ENCODE results near the gene WDR91. TPM values are rescaled to one million over a fixed set of nuclear protein-coding genes. Genes with fewer than 3 reads are reported as not detected.
"Not testable (repeated sequence)": the region's sequence is repeated elsewhere in the genome, so short reads cannot be mapped to it uniquely, and the experiment has no call there.

Gene WDR91
- total RNA-seq, 4 donors from 2014 or later, result 18.7 to 37.1 (median 30.0) TPM

GRCh38 chr7:135217645-135218509 lies 6.6 kb upstream of the WDR91 start:
- peaks cover 4% of the 10 kb centered on the region for H3K27me3 ChIP-seq
- WGBS, 2 donors (ENCODE audit: low coverage in 1 of 2), result 92 to 97% methylated on average over 4 to 5 of the region's 5 CpGs
- no peak overlapping the region for H3K4me3 ChIP-seq
- no peaks in the 10 kb centered on the region for H3K4me1 ChIP-seq
- no peaks in the 10 kb centered on the region for H3K36me3 ChIP-seq
- no peaks in the 10 kb centered on the region for H3K9me3 ChIP-seq
- H3K27ac ChIP-seq, result no peak overlapping the region
- TF ChIP-seq EP300 (IDR thresholded peaks at IDR 0.05) (no peak), CTCF (IDR thresholded peaks at IDR 0.05) (no peak), POLR2AphosphoS5 (IDR thresholded peaks at IDR 0.05) (no peak), POLR2A (IDR thresholded peaks at IDR 0.05) (no peak)
- no peak for ATAC-seq

- ATAC-seq, result no peak
- 61 to 70% methylated on average over 3 of the region's 3 CpGs for WGBS, 2 donors (ENCODE audit: low coverage in 1 of 2)
- Histone ChIP-seq H3K27me3 (peaks cover 4% of the 10 kb centered on the region), H3K4me3 (no peak overlapping the region), H3K4me1 (peaks cover 0 to 2% (median 0%) of the 10 kb centered on the region in 3 donors), H3K36me3 (no peaks in the 10 kb centered on the region), H3K27ac (no peak overlapping the region), H3K9me3 (no peaks in the 10 kb centered on the region)
- TF ChIP-seq POLR2A (IDR thresholded peaks at IDR 0.05) (no peak), CTCF (IDR thresholded peaks at IDR 0.05) (no peak), EP300 (IDR thresholded peaks at IDR 0.05) (no peak), POLR2AphosphoS5 (IDR thresholded peaks at IDR 0.05) (no peak)
Measured at GRCh38 chr7:135215698-135216097, 4.4 kb upstream of the WDR91 start.

GRCh38 chr7:135215180-135215579 lies 3.9 kb upstream of the WDR91 start:
- Histone ChIP-seq H3K4me1 (peaks cover 0 to 7% (median 5%) of the 10 kb centered on the region in 3 donors), H3K27me3 (peaks cover 4% of the 10 kb centered on the region), H3K4me3 (no peak overlapping the region), H3K27ac (no peak overlapping the region), H3K9me3 (no peaks in the 10 kb centered on the region), H3K36me3 (no peaks in the 10 kb centered on the region)
- TF ChIP-seq POLR2AphosphoS5 (IDR thresholded peaks at IDR 0.05), result no peak
- ATAC-seq, result no peak
- WGBS, 2 donors (ENCODE audit: low coverage in 1 of 2), result 88 to 92% methylated on average over 3 to 4 of the region's 4 CpGs

GRCh38 chr7:135213831-135214230 lies 2.5 kb upstream of the WDR91 start:
- Histone ChIP-seq H3K4me1 (peaks cover 0 to 21% (median 9%) of the 10 kb centered on the region in 3 donors), H3K36me3 (no peaks in the 10 kb centered on the region), H3K9me3 (no peaks in the 10 kb centered on the region), H3K27me3 (peaks cover 4% of the 10 kb centered on the region), H3K4me3 (no peak overlapping the region), H3K27ac (no peak overlapping the region)
- no peak for ATAC-seq
- TF ChIP-seq POLR2AphosphoS5 (IDR thresholded peaks at IDR 0.05), result no peak
- no peak for TF ChIP-seq EP300 (IDR thresholded peaks at IDR 0.05)
- TF ChIP-seq POLR2A (IDR thresholded peaks at IDR 0.05), result no peak
- TF ChIP-seq CTCF (IDR thresholded peaks at IDR 0.05), result no peak
- WGBS, 2 donors (ENCODE audit: low coverage in 1 of 2), result 67 to 92% methylated on average over 1 to 2 of the region's 2 CpGs

GRCh38 chr7:135211946-135212685 lies 790 bp upstream of the WDR91 start:
- H3K4me1 ChIP-seq, result peaks cover 0 to 36% (median 9%) of the 10 kb centered on the region in 3 donors

More at GRCh38 chr7:135211946-135212685, 790 bp upstream of the WDR91 start:
- not testable (repeated sequence) for H3K36me3 ChIP-seq, H3K27me3 ChIP-seq, H3K9me3 ChIP-seq
- ATAC-seq, result peak; percentile 60
- 5 to 32% methylated on average over 8 to 18 of the region's 30 CpGs for WGBS, 2 donors (ENCODE audit: low coverage in 1 of 2)
- peak overlapping the region; percentile 91 to 93 for H3K4me3 ChIP-seq
- H3K27ac ChIP-seq, result peak overlapping the region; percentile 90 to 98 (median 94)

Measured in gastroesophageal sphincter (tissue), 4 donors.